H1 (cell line): Measurements from ENCODE around the gene TUBB1. TPM values are rescaled to one million over a fixed set of nuclear protein-coding genes. Genes with fewer than 3 reads are reported as not detected.

Source experiments
- CTCF ChIA-PET: fragments of 300-600 bp; sonication (Branson Sonifier 250); formaldehyde crosslinking; loops from one replicate; lab custom pipeline; 2021; ENCODE audit not compliant: partially characterized antibody; lab: Charles Lee
- POLR2A ChIA-PET: fragments of 300-600 bp; sonication (Branson Sonifier 250); formaldehyde crosslinking; loops from one replicate; lab custom pipeline; 2021; ENCODE audit warnings: inconsistent platforms; ENCODE audit not compliant: partially characterized antibody; lab: Charles Lee
- DNase-seq, 2 experiments: peaks; one replicate each; pipeline versions ENCODE4 v3.0.0 to v3.0.0-alpha.2; 2010 to 2022; ENCODE audit warnings: low spot score in 2 of 2, low read depth in 1 of 2, mixed read lengths in 1 of 2
- FAIRE-seq: peaks from 2 replicates; lab custom pipeline; 2011; peaks lifted over from hg19 to GRCh38; lab: Jason Lieb, UNC
- H2AFZ ChIP-seq: 2 replicates; pipeline ENCODE4 v1.8.1; 2012; ENCODE audit warnings: low read length, inconsistent platforms
- H2AK5ac ChIP-seq: 2 replicates; pipeline ENCODE4 v1.6.1; 2013; ENCODE audit warnings: low read depth, low read length
- H2BK120ac ChIP-seq: replicated peaks from 2 replicates; pipeline ENCODE3; 2013; ENCODE audit warnings: low read depth, low read length, inconsistent platforms
- H2BK12ac ChIP-seq: 2 replicates; pipeline ENCODE4 v1.6.1; 2013; ENCODE audit warnings: low read depth, low read length
- H2BK15ac ChIP-seq: 2 replicates; pipeline ENCODE4 v1.6.1; 2013; ENCODE audit warnings: low read length
- H2BK20ac ChIP-seq: 2 replicates; pipeline ENCODE4 v1.6.1; 2013; ENCODE audit warnings: low read length
- H2BK5ac ChIP-seq: 2 replicates; pipeline ENCODE4 v1.6.1; 2013; ENCODE audit warnings: low read depth, low read length
- H3K14ac ChIP-seq: 2 replicates; pipeline ENCODE4 v1.6.1; 2013; ENCODE audit warnings: inconsistent platforms; ENCODE audit not compliant: insufficient read length
- H3K18ac ChIP-seq: 2 replicates; pipeline ENCODE4 v1.6.1; 2013; ENCODE audit warnings: low read length; ENCODE audit errors: extremely low read depth
- H3K23ac ChIP-seq: 2 replicates; pipeline ENCODE4 v1.6.1; 2013; ENCODE audit warnings: inconsistent platforms; ENCODE audit not compliant: insufficient read length
- H3K23me2 ChIP-seq: 2 replicates; pipeline ENCODE4 v1.6.1; 2013; ENCODE audit warnings: low read depth, low read length
- H3K27ac ChIP-seq: 2 replicates; pipeline ENCODE4 v1.6.1; 2011; ENCODE audit warnings: low read depth, low read length, inconsistent platforms
- H3K27me3 ChIP-seq, 4 experiments: replicated peaks in 1 of 4; 1 replicate in 1 of 4; 2 replicates in 3 of 4; pipeline versions ENCODE4 v1.6.1 to v1.8.1; 2011 to 2013; ENCODE audit warnings: low read length in 3 of 4, mild to moderate bottlenecking in 3 of 4, inconsistent platforms in 2 of 4, mixed read lengths in 2 of 4, moderate library complexity in 1 of 4; ENCODE audit not compliant: control insufficient read depth in 3 of 4, insufficient read depth in 3 of 4; ENCODE audit errors: extremely low read depth in 1 of 4
- H3K36me3 ChIP-seq, 4 experiments: 2 replicates each; pipeline versions ENCODE4 v1.6.1 to v1.8.1; 2011 to 2013; ENCODE audit warnings: mild to moderate bottlenecking in 4 of 4, low read length in 3 of 4, moderate library complexity in 2 of 4, control low read depth in 1 of 4, inconsistent platforms in 1 of 4; ENCODE audit not compliant: insufficient read depth in 4 of 4, control insufficient read depth in 2 of 4
- H3K4ac ChIP-seq: replicated peaks from 2 replicates; pipeline ENCODE3; 2013; ENCODE audit warnings: low read length, low read depth, mixed read lengths, inconsistent platforms; ENCODE audit not compliant: insufficient read length
- H3K4me1 ChIP-seq, 4 experiments: replicated peaks in 1 of 4; 1 replicate in 1 of 4; 2 replicates in 3 of 4; pipeline versions ENCODE4 v1.6.1 to v1.8.1; 2011 to 2013; ENCODE audit warnings: low read length in 3 of 4, inconsistent platforms in 2 of 4, mixed read lengths in 1 of 4; ENCODE audit not compliant: insufficient read depth in 4 of 4, control insufficient read depth in 3 of 4
- H3K4me2 ChIP-seq, 2 experiments: 2 replicates each; pipeline versions ENCODE4 v1.6.1 to v1.8.1; 2011 to 2013; ENCODE audit warnings: low read depth in 2 of 2, low read length in 2 of 2, control low read depth in 1 of 2, inconsistent platforms in 1 of 2, mild to moderate bottlenecking in 1 of 2; ENCODE audit not compliant: insufficient read depth in 1 of 2
- H3K4me3 ChIP-seq, 4 experiments: fragments of 200-600, 300-600 bp in 1 of 4; sonication (generic), shearing (Covaris generic), sonication (Bioruptor Twin) in 1 of 4; 2 replicates each; pipeline versions ENCODE4 v1.5.1 to v1.8.1; 2011 to 2016; ENCODE audit warnings: low read length in 4 of 4, low read depth in 3 of 4, control low read depth in 2 of 4, inconsistent platforms in 2 of 4, mild to moderate bottlenecking in 2 of 4, mixed read lengths in 1 of 4, moderate library complexity in 1 of 4; ENCODE audit not compliant: insufficient read depth in 2 of 4; ENCODE audit errors: extremely low read depth in 1 of 4
- H3K56ac ChIP-seq: replicated peaks from 2 replicates; pipeline ENCODE3; 2013; ENCODE audit warnings: low read depth, mild to moderate bottlenecking, mixed read lengths, low read length, inconsistent platforms; ENCODE audit not compliant: insufficient read length
- H3K79me1 ChIP-seq: 2 replicates; pipeline ENCODE4 v1.6.1; 2013; ENCODE audit warnings: low read depth, low read length, control low read depth
- H3K79me2 ChIP-seq, 2 experiments: 2 replicates each; pipeline versions ENCODE4 v1.6.1 to v1.8.1; 2012 to 2013; ENCODE audit warnings: low read length in 2 of 2, mild to moderate bottlenecking in 2 of 2, inconsistent platforms in 1 of 2; ENCODE audit not compliant: insufficient read depth in 2 of 2, control insufficient read depth in 1 of 2
- H3K9ac ChIP-seq, 4 experiments: replicated peaks in 1 of 4; 1 replicate in 1 of 4; 2 replicates in 3 of 4; pipeline versions ENCODE4 v1.6.1 to v1.8.1; 2011 to 2013; ENCODE audit warnings: low read depth in 3 of 4, low read length in 3 of 4, control low read depth in 2 of 4, mild to moderate bottlenecking in 2 of 4, moderate library complexity in 2 of 4, inconsistent platforms in 1 of 4; ENCODE audit errors: extremely low read depth in 1 of 4
- H3K9me3 ChIP-seq, 2 experiments: 2 replicates each; pipeline versions ENCODE4 v1.6.1 to v1.8.1; 2012 to 2013; ENCODE audit warnings: mild to moderate bottlenecking in 2 of 2, moderate library complexity in 2 of 2, control low read depth in 1 of 2, inconsistent platforms in 1 of 2, low read depth in 1 of 2, low read length in 1 of 2, mixed read lengths in 1 of 2; ENCODE audit not compliant: insufficient read depth in 2 of 2
- H4K20me1 ChIP-seq, 2 experiments: replicated peaks in 1 of 2; 2 replicates each; pipeline versions ENCODE3 to v1.8.1; 2011 to 2013; ENCODE audit warnings: inconsistent platforms in 2 of 2, low read length in 2 of 2, mild to moderate bottlenecking in 1 of 2; ENCODE audit not compliant: insufficient read depth in 2 of 2, control insufficient read depth in 1 of 2
- H4K5ac ChIP-seq: 2 replicates; pipeline ENCODE4 v1.6.1; 2013; ENCODE audit warnings: low read length, low read depth, mixed read lengths, inconsistent platforms; ENCODE audit not compliant: insufficient read length
- H4K8ac ChIP-seq: 2 replicates; pipeline ENCODE4 v1.8.0; 2013; ENCODE audit warnings: mild to moderate bottlenecking, moderate library complexity, low read length, inconsistent platforms; ENCODE audit not compliant: insufficient read depth; ENCODE audit errors: extremely low read depth
- H4K91ac ChIP-seq: replicated peaks from 2 replicates; pipeline ENCODE3; 2013; ENCODE audit warnings: low read length, mixed read lengths, inconsistent platforms; ENCODE audit not compliant: insufficient read length
- CEBPB ChIP-seq: IDR thresholded peaks from 2 replicates; pipeline ENCODE4 v1.6.1; 2012; ENCODE audit warnings: low read depth, low read length
- POU5F1 ChIP-seq: IDR thresholded peaks from 2 replicates; pipeline ENCODE4 v1.6.1; 2011; ENCODE audit warnings: low read depth, mild to moderate bottlenecking, low read length, moderate library complexity
- RFX5 ChIP-seq: IDR thresholded peaks from 2 replicates; pipeline ENCODE4 v1.6.1; 2011; ENCODE audit warnings: low read depth, low read length, improper control_type of control experiment, borderline replicate concordance
- TAF1 ChIP-seq: IDR thresholded peaks from 2 replicates; pipeline ENCODE4 v1.6.1; 2011; ENCODE audit warnings: mild to moderate bottlenecking, low read depth, low read length
- ZNF274 ChIP-seq: IDR thresholded peaks from 2 replicates; pipeline ENCODE4 v1.7.0; 2012; ENCODE audit warnings: low read length, borderline replicate concordance; ENCODE audit errors: extremely low read depth
- WGBS, 2 experiments: shearing (Covaris generic) in 1 of 2; methylation state at CpG; one replicate each; pipeline versions ENCODE4 v1.1.6 to v1.1.7; 2013 to 2015; ENCODE audit warnings: low lambda C conversion rate in 2 of 2, mixed read lengths in 2 of 2, inconsistent platforms in 1 of 2, low coverage in 1 of 2, missing lambda C conversion rate in 1 of 2; ENCODE audit not compliant: insufficient replicate concordance in 2 of 2, insufficient coverage in 1 of 2, insufficient read length in 1 of 2; ENCODE audit errors: extremely low coverage in 1 of 2, missing lambda C conversion rate in 1 of 2; 5-methylcytosine and 5-hydroxymethylcytosine counted together
- polyA plus RNA-seq, 7 experiments: library from polyadenylated mRNA; depleted of rRNA in 3 of 7; stranded (reverse) in 5 of 7; unstranded in 2 of 7; fragments of >200 nt in 5 of 7; fragments of 200-250 nt in 2 of 7; gene quantifications; 1 replicate in 5 of 7; 2 replicates in 1 of 7; 4 replicates in 1 of 7; pipeline versions ENCODE4 v1.2.1 to v1.2.3, GENCODE V29; 2011 to 2013; ENCODE audit warnings: missing spikeins in 2 of 7, mixed read lengths in 2 of 7
- total RNA-seq: library from RNA; stranded (reverse); fragmentation: NEBNext Ultra II Directional; extraction: Animal tissue kit (Norgen Biotek cat#: 25700); gene quantifications from 2 replicates; pipeline ENCODE4 v1.2.1, GENCODE V29; 2021
- TF ChIP-seq, protein P1 (sequence below): IDR thresholded peaks from 2 replicates; pipeline ENCODE4 v1.6.1; 2011; ENCODE audit warnings: low read length, improper control_type of control experiment

The TUBB1 gene
- total and polyA plus RNA-seq, 2 of the 8 experiments (the other 6 are each of a cell fraction or from before 2014, with no cell fraction given), result not detected

DNA sequence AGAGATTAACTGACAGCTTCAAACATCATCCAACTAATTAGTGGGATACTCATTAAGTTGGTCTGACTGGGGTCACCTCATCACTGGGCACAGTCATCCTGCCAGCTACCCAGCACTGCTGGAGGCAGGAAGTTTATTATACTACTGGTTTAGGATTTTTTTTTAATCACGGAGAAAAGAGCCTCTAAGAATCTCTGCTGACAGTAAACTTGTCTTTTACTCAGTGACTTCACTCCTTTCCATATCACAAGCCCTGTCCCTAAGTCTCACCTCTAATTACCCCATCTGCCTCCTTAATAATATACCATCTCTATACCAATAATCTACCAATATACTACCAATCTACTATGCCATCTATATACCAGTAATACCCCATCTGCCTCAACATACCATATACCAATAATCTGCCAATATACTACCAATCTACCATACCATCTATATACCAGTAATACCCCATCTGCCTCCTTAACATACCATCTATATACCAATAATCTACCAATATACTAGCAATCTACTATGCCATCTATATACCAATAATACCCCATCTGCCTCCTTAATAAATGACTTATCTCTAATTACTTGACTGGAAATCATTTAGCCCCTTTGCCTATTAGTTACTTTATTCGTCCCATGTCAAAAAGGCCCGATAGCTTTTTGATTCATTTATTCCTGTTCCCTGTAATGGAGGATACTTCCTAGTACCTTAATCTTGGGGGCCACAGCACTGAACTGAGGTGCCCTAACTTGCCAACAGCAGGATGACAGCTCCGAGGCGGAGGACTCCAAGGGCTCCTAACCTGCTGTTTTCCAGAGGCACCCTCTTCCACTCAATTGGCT lies 7.9 kb downstream of the TUBB1 start:
- H2BK5ac ChIP-seq, result no peak overlapping the region
- WGBS, 2 experiments, result 88% methylated on average over 5 of the region's 5 CpGs; no CpG with 5 or more reads in 1 of the 2 experiments
- peaks cover 0 to 6% (median 2%) of the 10 kb centered on the region in 4 experiments; a peak in 4 of 7 replicates for H3K4me1 ChIP-seq
- no peak overlapping the region for H3K56ac ChIP-seq
- H3K9ac ChIP-seq, result peak overlapping the region in 1 of 4 experiments; percentile 11; a peak in 1 of 7 replicates
- no peak overlapping the region for H2BK120ac ChIP-seq
- CTCF ChIA-PET, result interaction anchor here (0.9 kb wide), 1 partner anchor 29 kb away, joined by 3 read pairs; no protein-coding TSS in a partner anchor
- no peak overlapping the region for H3K14ac ChIP-seq
- no peak overlapping the region for H3K27ac ChIP-seq
- no peak overlapping the region for H2AFZ ChIP-seq
- no peaks in the 10 kb centered on the region for H3K9me3 ChIP-seq
- no peak overlapping the region for H2BK12ac ChIP-seq
- peaks cover 6% of the 10 kb centered on the region for H3K23me2 ChIP-seq
- no peak overlapping the region for H3K4ac ChIP-seq
- H3K27me3 ChIP-seq, result peaks cover 0 to 9% (median 4%) of the 10 kb centered on the region in 4 experiments; a peak in 3 of 7 replicates
- peaks cover 2 to 46% (median 15%) of the 10 kb centered on the region in 4 experiments; a peak in 6 of 8 replicates for H3K36me3 ChIP-seq
- no peak overlapping the region for H4K91ac ChIP-seq
- no peak overlapping the region for H3K18ac ChIP-seq
- no peak overlapping the region for H3K4me3 ChIP-seq
- H3K4me2 ChIP-seq, result no peak overlapping the region
- no peak for DNase-seq
- H3K79me2 ChIP-seq, result peaks cover 6 to 13% of the 10 kb centered on the region in 2 experiments; a peak in 3 of 4 replicates
- H4K20me1 ChIP-seq, result peaks cover 9 to 13% of the 10 kb centered on the region in 2 experiments
- H3K79me1 ChIP-seq, result peaks cover 5% of the 10 kb centered on the region
- H4K8ac ChIP-seq, result no peak overlapping the region
- POLR2A ChIA-PET, result no interaction called here
- no peak overlapping the region for H2AK5ac ChIP-seq
- no peak overlapping the region for H4K5ac ChIP-seq
- no peak overlapping the region for H3K23ac ChIP-seq
- H2BK20ac ChIP-seq, result no peak overlapping the region
- no peak for FAIRE-seq
- TF ChIP-seq RFX5 (no peak), POU5F1 (no peak), CEBPB (no peak), TAF1 (no peak), ZNF274 (no peak)
- TF ChIP-seq, protein P1, sequence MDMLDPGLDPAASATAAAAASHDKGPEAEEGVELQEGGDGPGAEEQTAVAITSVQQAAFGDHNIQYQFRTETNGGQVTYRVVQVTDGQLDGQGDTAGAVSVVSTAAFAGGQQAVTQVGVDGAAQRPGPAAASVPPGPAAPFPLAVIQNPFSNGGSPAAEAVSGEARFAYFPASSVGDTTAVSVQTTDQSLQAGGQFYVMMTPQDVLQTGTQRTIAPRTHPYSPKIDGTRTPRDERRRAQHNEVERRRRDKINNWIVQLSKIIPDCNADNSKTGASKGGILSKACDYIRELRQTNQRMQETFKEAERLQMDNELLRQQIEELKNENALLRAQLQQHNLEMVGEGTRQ, result no peak
- H2BK15ac ChIP-seq, result no peak overlapping the region
